ENCODE results near the gene C12orf42.

C12orf42 gene

GRCh38 chr12:103282124-103282523, 213.6 kb downstream of the C12orf42 start:
- TF ChIP-seq CTCF (IDR thresholded peaks at IDR 0.05; ENCODE audit: insufficient read depth, low read length, poor library complexity, severe bottlenecking), result no peak
- TF ChIP-seq EZH2phosphoT487 (conservative IDR thresholded peaks at IDR 0.05; ENCODE audit: low read length), result no peak
- no peaks in the 10 kb centered on the region for H4K20me1 ChIP-seq (ENCODE audit: low read depth, low read length)
- H3K36me3 ChIP-seq (ENCODE audit: low read length), result no peaks in the 10 kb centered on the region
- no peak overlapping the region for H3K4me2 ChIP-seq (ENCODE audit: low read depth, low read length, poor library complexity, severe bottlenecking)
- H3K27ac ChIP-seq (ENCODE audit: low read depth, low read length), result no peak overlapping the region
- H3K4me3 ChIP-seq (ENCODE audit: insufficient read depth, low read length, poor library complexity, severe bottlenecking), result no peak overlapping the region
- H3K79me2 ChIP-seq (ENCODE audit: insufficient read depth, low read length), result no peaks in the 10 kb centered on the region
- H3K27me3 ChIP-seq (ENCODE audit: low read length), result no peaks in the 10 kb centered on the region
- no peak overlapping the region for H2AFZ ChIP-seq (ENCODE audit: low read depth, low read length, severe bottlenecking)
- no peaks in the 10 kb centered on the region for H3F3A ChIP-seq (ENCODE audit: insufficient read depth)
- H3K9me3 ChIP-seq (ENCODE audit: insufficient read depth, low read length), result no peaks in the 10 kb centered on the region
- H3K9ac ChIP-seq (ENCODE audit: low read length), result no peak overlapping the region
- no peaks in the 10 kb centered on the region for H3K9me2 ChIP-seq (replicated peaks; ENCODE audit: insufficient read depth, low read length)

DNA sequence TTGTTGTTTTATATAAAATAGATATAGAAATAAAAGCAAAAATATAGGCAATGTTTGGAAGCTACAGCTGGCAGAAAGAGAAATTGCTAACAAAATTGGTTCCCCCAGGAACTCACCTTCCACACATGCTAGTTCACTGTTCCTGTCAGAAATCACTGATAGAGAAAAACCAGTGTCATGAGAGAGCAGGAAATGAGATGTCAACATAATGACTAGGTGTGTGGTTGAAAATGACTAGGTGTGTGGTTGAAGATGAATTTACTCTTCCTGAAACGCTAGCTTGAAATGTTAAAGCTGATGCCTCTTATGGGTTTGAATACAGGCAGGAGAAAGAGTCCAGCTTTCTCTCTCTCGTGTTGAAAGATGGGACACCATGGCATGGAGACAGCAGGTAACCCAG, 216.3 kb downstream of the C12orf42 start:
- H3K4me3 ChIP-seq (ENCODE audit: insufficient read depth, low read length, poor library complexity, severe bottlenecking), result no peak overlapping the region
- no peaks in the 10 kb centered on the region for H3F3A ChIP-seq (ENCODE audit: insufficient read depth)
- H3K79me2 ChIP-seq (ENCODE audit: insufficient read depth, low read length), result no peaks in the 10 kb centered on the region
- no peaks in the 10 kb centered on the region for H3K27me3 ChIP-seq (ENCODE audit: low read length)
- H4K20me1 ChIP-seq (ENCODE audit: low read depth, low read length), result no peaks in the 10 kb centered on the region
- no peak overlapping the region for H3K9ac ChIP-seq (ENCODE audit: low read length)
- no peaks in the 10 kb centered on the region for H3K36me3 ChIP-seq (ENCODE audit: low read length)
- no peak overlapping the region for H3K4me2 ChIP-seq (ENCODE audit: low read depth, low read length, poor library complexity, severe bottlenecking)
- H3K27ac ChIP-seq (ENCODE audit: low read depth, low read length), result no peak overlapping the region
- no peaks in the 10 kb centered on the region for H3K9me3 ChIP-seq (ENCODE audit: insufficient read depth, low read length)
- no peak overlapping the region for H2AFZ ChIP-seq (ENCODE audit: low read depth, low read length, severe bottlenecking)
- TF ChIP-seq CTCF (IDR thresholded peaks at IDR 0.05; ENCODE audit: insufficient read depth, low read length, poor library complexity, severe bottlenecking) (no peak), EZH2phosphoT487 (conservative IDR thresholded peaks at IDR 0.05; ENCODE audit: low read length) (no peak)
- no peaks in the 10 kb centered on the region for H3K9me2 ChIP-seq (replicated peaks; ENCODE audit: insufficient read depth, low read length)

- Histone ChIP-seq H3K9me2 (replicated peaks; ENCODE audit: insufficient read depth, low read length) (no peaks in the 10 kb centered on the region), H3K36me3 (ENCODE audit: low read length) (no peaks in the 10 kb centered on the region), H3K27ac (ENCODE audit: low read depth, low read length) (no peak overlapping the region), H2AFZ (ENCODE audit: low read depth, low read length, severe bottlenecking) (no peak overlapping the region), H3K9me3 (ENCODE audit: insufficient read depth, low read length) (no peaks in the 10 kb centered on the region), H3F3A (ENCODE audit: insufficient read depth) (no peaks in the 10 kb centered on the region), H3K79me2 (ENCODE audit: insufficient read depth, low read length) (no peaks in the 10 kb centered on the region), H4K20me1 (ENCODE audit: low read depth, low read length) (no peaks in the 10 kb centered on the region), H3K4me2 (ENCODE audit: low read depth, low read length, poor library complexity, severe bottlenecking) (no peak overlapping the region), H3K9ac (ENCODE audit: low read length) (no peak overlapping the region), H3K27me3 (ENCODE audit: low read length) (no peaks in the 10 kb centered on the region), H3K4me3 (ENCODE audit: insufficient read depth, low read length, poor library complexity, severe bottlenecking) (no peak overlapping the region)
- TF ChIP-seq CTCF (IDR thresholded peaks at IDR 0.05; ENCODE audit: insufficient read depth, low read length, poor library complexity, severe bottlenecking) (no peak), EZH2phosphoT487 (conservative IDR thresholded peaks at IDR 0.05; ENCODE audit: low read length) (no peak)
Observed at GRCh38 chr12:103278329-103278728, 217.4 kb downstream of the C12orf42 start.
